Muscle of back (tissue), 11 donors: ENCODE results near the gene CHMP4B. TPM values are rescaled to one million over a fixed set of nuclear protein-coding genes. Genes with fewer than 3 reads are reported as not detected.
A peak's percentile ranks its signal among the peaks of the same experiment; 100 is the strongest.

ENCODE experiments used
- DNase-seq, 3 donors: peaks; one replicate each; pipeline versions ENCODE4 v3.0.0 to v3.0.0-alpha.2; 2013
- polyA plus RNA-seq, 10 donors: library from polyadenylated mRNA; unstranded; fragments of 120-200 nt; gene quantifications; one replicate each; pipeline ENCODE4 v1.2.1, GENCODE V29; 2013; ENCODE audit not compliant: insufficient read length in 10 of 10

CHMP4B gene
- polyA plus RNA-seq, 10 donors = 60.4 to 75.0 (median 66.7) TPM

GRCh38 chr20:33861458-33861857 is 50.3 kb downstream of the CHMP4B start:
- no peak for DNase-seq

DNA sequence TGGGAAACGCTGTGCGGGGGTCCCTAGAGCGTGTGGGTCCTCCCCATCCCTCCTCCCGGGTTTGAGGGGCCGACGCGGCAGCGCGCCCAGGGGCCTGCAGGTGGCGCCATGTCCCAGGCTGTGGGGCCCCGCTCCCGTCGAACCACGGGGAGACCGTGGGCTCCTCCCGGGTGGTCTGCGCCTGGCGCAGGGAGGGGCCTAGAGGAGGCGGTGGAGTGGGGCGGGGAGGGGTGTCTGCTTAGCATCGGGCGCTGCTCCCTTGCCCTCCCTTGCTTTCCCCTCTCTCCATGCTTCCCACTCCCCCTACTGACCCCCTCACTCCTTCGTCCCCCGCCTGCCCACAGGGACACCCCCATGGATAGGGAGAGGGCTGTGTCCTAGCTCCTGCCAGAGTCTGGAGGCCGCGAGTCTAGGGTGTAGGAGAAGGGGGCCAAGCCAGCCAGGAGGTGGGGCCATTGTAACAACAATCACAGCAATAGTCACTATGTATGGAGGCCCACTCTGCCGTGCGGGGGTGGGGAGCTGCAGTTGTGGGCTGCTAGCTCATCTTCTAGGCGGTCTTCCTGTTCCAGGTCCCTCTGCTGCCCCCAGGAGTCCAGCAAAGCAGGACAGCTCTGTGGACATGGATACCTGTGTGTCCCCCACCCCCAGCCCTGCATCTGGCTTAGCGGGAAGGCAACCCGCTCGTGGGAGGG is 51.7 kb downstream of the CHMP4B start:
- peak; percentile 61 to 90 (median 69) for DNase-seq

GRCh38 chr20:33863440-33864323 is 52.5 kb downstream of the CHMP4B start:
- no peak for DNase-seq

DNA sequence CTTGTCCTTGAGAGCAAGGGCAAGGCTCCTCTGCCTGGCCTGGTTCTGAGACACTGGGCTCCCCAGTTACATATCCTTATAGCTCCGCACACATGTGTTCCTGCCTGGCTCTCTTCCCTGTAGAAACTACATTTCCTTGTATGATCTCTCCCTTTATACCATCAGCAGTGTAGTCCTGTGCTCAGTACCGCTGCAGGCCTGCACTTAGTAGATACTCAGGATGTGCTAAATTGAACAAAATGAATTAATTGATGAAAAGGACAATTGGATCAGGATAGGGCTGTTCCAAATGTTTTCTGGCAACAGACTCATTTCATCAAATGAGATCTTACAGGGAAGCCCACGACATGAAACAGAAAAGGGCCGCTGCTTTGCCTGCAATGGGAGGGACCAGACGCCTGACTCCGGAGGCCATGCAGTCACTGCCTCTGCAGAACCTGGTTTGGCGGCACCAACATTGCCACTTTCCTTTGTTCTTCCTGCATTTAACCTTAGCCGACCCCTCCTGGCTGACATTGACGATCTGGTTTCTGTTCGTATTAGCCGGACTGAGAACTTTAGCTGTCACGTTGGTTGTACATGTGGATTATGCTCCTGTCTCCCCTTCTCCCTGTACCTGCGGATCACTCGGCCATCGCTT is 53.3 kb downstream of the CHMP4B start:
- DNase-seq = peak in 1 of 3 donors; percentile 22

GRCh38 chr20:33865761-33866370 is 54.7 kb downstream of the CHMP4B start:
- no peak for DNase-seq

DNA sequence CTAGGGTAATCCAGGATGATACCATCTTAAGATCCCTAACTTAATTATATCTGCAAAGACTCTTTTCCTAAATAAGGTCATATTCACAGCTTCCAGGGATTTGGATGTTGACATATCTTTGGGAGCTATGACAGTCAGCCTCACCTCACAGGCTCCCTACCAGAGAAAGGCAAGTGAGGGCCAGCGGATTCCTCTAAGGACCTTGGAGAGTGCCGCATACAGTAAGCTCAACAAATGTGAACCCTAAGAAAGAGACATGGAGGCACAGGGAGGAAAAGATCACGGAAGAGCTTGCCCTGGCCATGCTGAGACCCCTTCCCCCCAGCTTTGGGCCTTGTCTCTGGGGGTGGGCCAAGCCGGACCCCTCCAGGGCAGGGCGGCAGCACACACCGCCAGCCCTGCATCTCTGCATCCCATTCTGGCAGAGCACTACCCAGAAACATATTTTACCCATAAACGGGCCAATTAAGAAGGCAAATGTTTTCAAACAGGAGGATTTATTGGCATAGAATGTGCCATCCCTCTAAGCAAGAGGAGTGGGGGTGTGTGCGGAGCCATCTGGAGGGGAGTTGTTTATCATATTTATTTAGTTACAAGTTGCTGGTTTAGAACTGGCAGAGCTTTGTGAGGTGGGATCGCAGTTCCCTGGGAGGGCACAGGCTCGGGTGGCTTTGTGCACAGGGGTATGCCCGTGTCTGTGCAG is 55.4 kb downstream of the CHMP4B start:
- DNase-seq = no peak

- DNase-seq = no peak
Measured at GRCh38 chr20:33868042-33868441, 56.9 kb downstream of the CHMP4B start.

DNA sequence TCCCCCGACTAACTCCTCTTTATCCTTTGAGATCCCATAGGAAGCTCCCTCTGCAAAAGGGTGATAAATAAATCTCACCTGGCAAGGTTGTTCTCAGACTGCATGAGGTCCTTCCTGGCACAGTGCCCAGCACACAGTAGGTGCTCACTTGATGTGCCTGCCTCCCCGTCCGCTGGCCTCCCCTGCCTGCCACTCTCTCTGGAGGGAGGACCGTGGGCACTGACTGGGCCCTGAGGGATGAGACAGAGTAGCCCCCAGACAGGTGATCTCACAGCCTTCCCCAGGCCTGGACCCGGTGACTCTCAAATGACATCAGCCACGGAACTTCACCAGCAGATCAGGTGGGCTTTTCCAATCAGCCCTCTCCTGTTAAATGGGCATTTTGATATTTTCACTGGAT is 57.4 kb downstream of the CHMP4B start:
- no peak for DNase-seq

GRCh38 chr20:33869283-33869682 is 58.1 kb downstream of the CHMP4B start:
- no peak for DNase-seq

GRCh38 chr20:33871362-33871761 is 60.2 kb downstream of the CHMP4B start:
- peak in 2 of 3 donors; percentile 51 to 65 for DNase-seq

GRCh38 chr20:33874129-33874528 is 63.0 kb downstream of the CHMP4B start:
- no peak for DNase-seq

- DNase-seq = no peak
Measured at GRCh38 chr20:33875055-33875454, 63.9 kb downstream of the CHMP4B start.

DNA sequence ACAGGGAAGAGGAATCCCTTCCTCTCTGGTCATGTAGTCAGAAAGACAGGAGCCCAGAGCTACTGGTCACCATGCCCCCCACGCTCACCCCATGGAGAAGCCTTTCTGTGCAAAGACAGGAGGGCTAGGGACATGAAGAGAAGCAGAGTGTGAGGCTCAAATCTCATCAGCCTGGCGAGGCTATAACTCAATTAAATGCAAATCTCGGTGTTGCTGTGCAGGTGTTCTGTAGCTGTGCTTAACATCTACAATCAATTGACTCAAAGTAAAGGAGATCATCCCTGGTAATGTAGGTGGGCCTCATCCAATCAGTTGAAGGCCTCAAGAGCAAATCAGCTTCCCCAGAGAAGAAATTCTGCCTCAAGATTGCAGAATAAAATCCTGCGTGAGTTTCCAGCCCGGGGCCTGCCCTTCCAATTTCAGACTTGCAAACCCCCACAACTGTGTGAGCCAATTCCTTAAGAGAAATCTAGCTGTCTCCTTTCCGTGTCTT is 64.4 kb downstream of the CHMP4B start:
- DNase-seq = no peak

GRCh38 chr20:33878583-33878982 is 67.4 kb downstream of the CHMP4B start:
- DNase-seq = no peak

DNA sequence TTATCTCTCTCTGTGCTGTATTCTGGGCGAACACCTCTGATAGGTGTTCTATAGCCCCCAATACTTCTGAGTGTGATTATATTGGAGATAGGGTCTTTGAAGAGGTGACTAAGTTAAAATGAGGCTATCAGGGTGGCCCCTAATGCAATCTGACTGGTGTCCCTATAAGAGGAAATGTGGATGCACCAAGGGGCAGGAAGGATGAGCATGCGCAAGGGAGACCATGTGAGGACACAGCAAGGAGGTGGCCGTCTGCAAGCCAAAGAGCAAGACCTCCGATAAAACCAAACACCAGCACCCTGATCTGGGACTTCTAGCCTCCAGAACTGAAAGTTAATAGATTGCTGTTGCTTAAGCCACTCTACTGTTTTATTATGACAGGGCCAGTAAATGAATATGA is 69.2 kb downstream of the CHMP4B start:
- no peak for DNase-seq

GRCh38 chr20:33881989-33882388 is 70.8 kb downstream of the CHMP4B start:
- DNase-seq = no peak

DNA sequence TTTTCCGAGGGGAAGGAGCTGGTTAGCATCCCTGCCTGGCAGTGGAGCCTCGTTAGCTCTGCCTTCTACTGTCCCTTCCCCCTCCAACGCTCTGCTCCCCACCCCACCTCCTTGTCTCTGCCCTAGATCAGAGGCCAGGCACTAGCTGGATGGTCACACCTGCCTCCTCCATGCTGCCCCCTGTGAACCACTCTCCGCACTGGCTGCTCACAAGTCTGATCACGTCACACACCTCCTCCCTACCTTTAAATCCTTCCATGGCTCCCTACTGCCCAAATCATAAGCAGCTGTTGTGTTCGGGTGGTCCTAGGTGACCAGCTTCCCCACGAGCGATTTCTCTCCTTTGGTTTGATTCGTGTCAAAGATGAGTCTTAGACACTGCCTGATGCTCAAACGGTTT is 71.3 kb downstream of the CHMP4B start:
- no peak for DNase-seq

- DNase-seq = no peak
Measured at GRCh38 chr20:33883164-33883563, 72.0 kb downstream of the CHMP4B start.

DNA sequence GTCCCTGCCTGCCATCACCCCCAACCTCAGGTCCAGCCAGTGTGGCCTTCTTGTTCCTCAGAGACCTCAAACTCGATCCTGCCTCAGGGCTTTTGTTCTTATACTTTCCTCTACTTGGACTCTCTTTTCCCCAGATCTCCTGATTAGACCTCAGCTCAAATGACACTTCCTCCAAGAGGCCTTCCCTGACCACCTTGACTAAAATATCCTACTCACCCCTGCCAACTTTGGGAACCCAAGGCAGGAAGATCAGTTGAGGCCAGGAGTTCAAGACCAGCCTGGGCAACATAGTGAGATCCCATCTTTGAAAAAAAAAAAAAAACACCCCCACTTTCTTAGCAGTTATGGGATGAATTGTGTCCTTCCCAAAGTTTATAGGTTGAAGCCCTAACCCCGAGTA is 73.5 kb downstream of the CHMP4B start:
- no peak for DNase-seq

- no peak for DNase-seq
Measured at GRCh38 chr20:33889312-33889711, 78.2 kb downstream of the CHMP4B start.

GRCh38 chr20:33890557-33890956 is 79.4 kb downstream of the CHMP4B start:
- no peak for DNase-seq
